Activated CD4-positive, alpha-beta T cell treated with anti-CD3 and anti-CD28 coated beads, Interleukin-2, amount 10 ng/mL, durations not matched to agents 7 days and 5 days (primary cell): ENCODE measurements around the gene CHDH. TPM values are rescaled to one million over a fixed set of nuclear protein-coding genes. Genes with fewer than 3 reads are reported as not detected.

Experiments used
- CTCF ChIA-PET: fragments of 350-600 bp; sonication (Branson Sonifier 250); formaldehyde crosslinking; loops from one replicate; lab custom pipeline; 2021; ENCODE audit warnings: antibody characterized with exemption; lab: Charles Lee
- POLR2A ChIA-PET: fragments of 350-600 bp; sonication (Branson Sonifier 250); formaldehyde crosslinking; loops from one replicate; lab custom pipeline; 2021; ENCODE audit warnings: antibody characterized with exemption; lab: Charles Lee
- DNase-seq: peaks from one replicate; pipeline ENCODE4 v3.0.0-alpha.2; 2020
- H3K27ac Mint-ChIP-seq: one replicate; pipeline ENCODE4 v1.8.0; 2021; ENCODE audit warnings: mild to moderate bottlenecking, moderate library complexity, mixed read lengths
- H3K27me3 Mint-ChIP-seq: one replicate; pipeline ENCODE4 v1.8.0; 2021; ENCODE audit warnings: mixed read lengths
- H3K36me3 Mint-ChIP-seq: one replicate; pipeline ENCODE4 v1.8.0; 2021; ENCODE audit warnings: low read depth, mixed read lengths
- H3K4me1 Mint-ChIP-seq: one replicate; pipeline ENCODE4 v1.8.0; 2021; ENCODE audit warnings: mixed read lengths
- H3K4me3 Mint-ChIP-seq: one replicate; pipeline ENCODE4 v1.8.0; 2021; ENCODE audit warnings: mild to moderate bottlenecking, moderate library complexity, mixed read lengths
- H3K9me3 Mint-ChIP-seq: one replicate; pipeline ENCODE4 v1.8.0; 2021; ENCODE audit warnings: mixed read lengths
- total RNA-seq, 2 experiments: library from RNA; stranded (reverse); gene quantifications; one replicate each; pipeline ENCODE4 v1.2.3, GENCODE V29; 2021

The CHDH gene
- total RNA-seq, 2 experiments from 2014 or later, result 0.40 to 0.79 TPM

GRCh38 chr3:53809267-53809666 is 37.0 kb downstream of the CHDH start:
- CTCF ChIA-PET, result no interaction called here
- no peaks in the 10 kb centered on the region for H3K4me1 Mint-ChIP-seq
- H3K36me3 Mint-ChIP-seq, result no peaks in the 10 kb centered on the region
- no peak overlapping the region for H3K27ac Mint-ChIP-seq
- no peak for DNase-seq
- no peak overlapping the region for H3K4me3 Mint-ChIP-seq
- no peaks in the 10 kb centered on the region for H3K9me3 Mint-ChIP-seq
- no peaks in the 10 kb centered on the region for H3K27me3 Mint-ChIP-seq
- POLR2A ChIA-PET, result no interaction called here

- H3K4me1 Mint-ChIP-seq, result no peaks in the 10 kb centered on the region
- CTCF ChIA-PET, result no interaction called here
- DNase-seq, result no peak
- POLR2A ChIA-PET, result no interaction called here
- no peak overlapping the region for H3K4me3 Mint-ChIP-seq
- no peak overlapping the region for H3K27ac Mint-ChIP-seq
- no peaks in the 10 kb centered on the region for H3K9me3 Mint-ChIP-seq
- H3K36me3 Mint-ChIP-seq, result no peaks in the 10 kb centered on the region
- H3K27me3 Mint-ChIP-seq, result no peaks in the 10 kb centered on the region
Observed at GRCh38 chr3:53808496-53808895, 37.7 kb downstream of the CHDH start.

- H3K4me3 Mint-ChIP-seq, result no peak overlapping the region
- DNase-seq, result no peak
- no peaks in the 10 kb centered on the region for H3K27me3 Mint-ChIP-seq
- H3K9me3 Mint-ChIP-seq, result no peaks in the 10 kb centered on the region
- H3K4me1 Mint-ChIP-seq, result no peaks in the 10 kb centered on the region
- no peaks in the 10 kb centered on the region for H3K36me3 Mint-ChIP-seq
- no peak overlapping the region for H3K27ac Mint-ChIP-seq
- POLR2A ChIA-PET, result no interaction called here
- CTCF ChIA-PET, result no interaction called here
Observed at GRCh38 chr3:53807117-53807810, 39.0 kb downstream of the CHDH start.

GRCh38 chr3:53806182-53807116 is 39.8 kb downstream of the CHDH start:
- CTCF ChIA-PET, result no interaction called here
- DNase-seq, result no peak
- POLR2A ChIA-PET, result no interaction called here
- no peaks in the 10 kb centered on the region for H3K4me1 Mint-ChIP-seq
- H3K27ac Mint-ChIP-seq, result no peak overlapping the region
- H3K36me3 Mint-ChIP-seq, result no peaks in the 10 kb centered on the region
- no peaks in the 10 kb centered on the region for H3K27me3 Mint-ChIP-seq
- no peaks in the 10 kb centered on the region for H3K9me3 Mint-ChIP-seq
- no peak overlapping the region for H3K4me3 Mint-ChIP-seq

- CTCF ChIA-PET, result no interaction called here
- H3K27ac Mint-ChIP-seq, result no peak overlapping the region
Observed at GRCh38 chr3:53805463-53806159, 40.6 kb downstream of the CHDH start.

GRCh38 chr3:53804697-53805462 is 41.3 kb downstream of the CHDH start:
- Mint-ChIP-seq H3K36me3 (no peaks in the 10 kb centered on the region), H3K9me3 (no peaks in the 10 kb centered on the region), H3K27ac (no peak overlapping the region), H3K27me3 (no peaks in the 10 kb centered on the region), H3K4me3 (no peak overlapping the region), H3K4me1 (no peaks in the 10 kb centered on the region)
- ChIA-PET CTCF (interaction anchor here (1.2 kb wide), 1 partner anchor 17 kb away, joined by 3 read pairs; no protein-coding TSS in a partner anchor), POLR2A (no interaction called here)
- DNase-seq, result no peak

More at GRCh38 chr3:53805463-53806159, 40.6 kb downstream of the CHDH start:
- Mint-ChIP-seq H3K9me3 (no peaks in the 10 kb centered on the region), H3K27me3 (no peaks in the 10 kb centered on the region), H3K4me1 (no peaks in the 10 kb centered on the region), H3K4me3 (no peak overlapping the region), H3K36me3 (no peaks in the 10 kb centered on the region)
- POLR2A ChIA-PET, result no interaction called here
- no peak for DNase-seq

GRCh38 chr3:53803816-53804695 is 42.2 kb downstream of the CHDH start:
- CTCF ChIA-PET, result interaction anchor here (0.6 to 1.2 kb wide), 2 partner anchors 16 to 18 kb away, joined by 3 to 4 read pairs; no protein-coding TSS in a partner anchor
- Mint-ChIP-seq H3K4me1 (no peaks in the 10 kb centered on the region), H3K4me3 (no peak overlapping the region), H3K27me3 (no peaks in the 10 kb centered on the region), H3K9me3 (no peaks in the 10 kb centered on the region), H3K27ac (no peak overlapping the region), H3K36me3 (no peaks in the 10 kb centered on the region)
- POLR2A ChIA-PET, result no interaction called here
- no peak for DNase-seq

- ChIA-PET POLR2A (no interaction called here), CTCF (no interaction called here)
- no peaks in the 10 kb centered on the region for H3K4me1 Mint-ChIP-seq
- H3K36me3 Mint-ChIP-seq, result no peaks in the 10 kb centered on the region
- no peaks in the 10 kb centered on the region for H3K9me3 Mint-ChIP-seq
- no peak overlapping the region for H3K27ac Mint-ChIP-seq
- DNase-seq, result no peak
- no peak overlapping the region for H3K4me3 Mint-ChIP-seq
- no peaks in the 10 kb centered on the region for H3K27me3 Mint-ChIP-seq
Observed at GRCh38 chr3:53803124-53803815, 42.9 kb downstream of the CHDH start.

- no peak overlapping the region for H3K27ac Mint-ChIP-seq
- no peak overlapping the region for H3K4me3 Mint-ChIP-seq
- no peak for DNase-seq
- peaks cover 7% of the 10 kb centered on the region for H3K27me3 Mint-ChIP-seq
- ChIA-PET CTCF (no interaction called here), POLR2A (no interaction called here)
- no peaks in the 10 kb centered on the region for H3K9me3 Mint-ChIP-seq
- H3K4me1 Mint-ChIP-seq, result no peaks in the 10 kb centered on the region
- no peaks in the 10 kb centered on the region for H3K36me3 Mint-ChIP-seq
Observed at GRCh38 chr3:53802256-53802880, 43.9 kb downstream of the CHDH start.

- Mint-ChIP-seq H3K27ac (no peak overlapping the region), H3K9me3 (no peaks in the 10 kb centered on the region), H3K36me3 (no peaks in the 10 kb centered on the region), H3K27me3 (peaks cover 14% of the 10 kb centered on the region), H3K4me1 (no peaks in the 10 kb centered on the region), H3K4me3 (no peak overlapping the region)
- CTCF ChIA-PET, result no interaction called here
- no peak for DNase-seq
- POLR2A ChIA-PET, result no interaction called here
Observed at GRCh38 chr3:53801319-53801718, 44.9 kb downstream of the CHDH start.
